GM21786 (cell line): ENCODE results near the gene ANKRD26.

Source experiments
- ATAC-seq: cut with Tn5 transposase; IDR thresholded peaks from one replicate; pipeline ENCODE4 v1.9.1; 2021; ENCODE audit not compliant: unreplicated experiment

The ANKRD26 gene

DNA sequence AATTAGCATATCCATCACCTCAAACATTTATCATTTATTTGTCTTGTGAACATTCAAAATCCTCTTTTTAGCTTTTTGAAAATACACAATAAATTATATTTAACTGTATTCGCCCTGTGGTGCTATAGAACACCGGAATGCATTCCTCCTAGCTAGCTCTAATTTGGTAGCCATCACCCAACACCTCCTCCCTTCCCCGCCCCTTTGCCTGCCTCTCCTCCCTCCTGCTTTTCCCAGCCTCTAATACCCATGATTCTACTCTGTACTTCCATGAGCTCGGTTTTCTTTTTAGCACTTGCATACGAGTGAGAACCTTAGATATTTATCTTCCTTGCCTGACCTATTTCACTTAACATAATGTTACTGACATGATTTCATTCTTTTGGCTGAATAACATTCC is 80.1 kb downstream of the ANKRD26 start:
- ATAC-seq: no peak

DNA sequence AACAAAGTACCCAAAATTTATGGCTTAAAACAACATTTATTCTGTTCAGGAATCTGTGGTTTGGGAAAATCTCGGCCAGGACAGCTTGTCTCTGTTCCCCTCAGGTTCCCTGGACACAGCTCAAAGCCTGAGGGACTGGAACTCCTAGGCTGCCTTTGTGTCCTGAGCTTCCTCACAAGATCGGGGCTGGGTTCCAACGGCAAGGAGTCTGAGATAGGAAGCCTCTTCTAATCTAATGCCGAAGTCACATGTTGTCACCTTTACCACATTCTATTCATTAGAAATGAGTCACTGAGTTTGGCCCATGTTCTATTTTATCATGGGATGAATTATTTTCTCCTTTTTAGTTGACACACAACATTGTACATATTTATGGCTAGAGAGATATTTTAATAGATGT is 80.5 kb downstream of the ANKRD26 start:
- ATAC-seq: no peak

DNA sequence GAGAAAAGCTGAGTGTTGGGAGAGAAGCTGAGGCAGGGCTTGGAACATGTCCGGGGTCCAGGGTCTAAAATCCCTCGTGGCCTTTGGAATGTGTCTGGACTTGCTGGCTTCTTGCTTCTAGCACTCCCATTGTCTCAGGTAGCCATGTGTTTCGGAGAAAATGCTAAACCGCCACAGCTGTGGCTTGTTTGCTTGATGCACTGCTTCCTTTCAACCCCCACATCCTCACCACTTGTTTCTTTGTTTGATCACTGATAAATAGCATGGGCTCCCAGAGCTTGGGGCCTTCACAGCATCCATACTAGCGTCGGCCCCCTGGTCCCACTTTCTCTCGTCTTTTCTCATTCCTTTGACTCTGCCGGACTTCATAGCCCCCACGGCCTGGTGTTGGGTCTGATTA is 102.7 kb downstream of the ANKRD26 start:
- no peak for ATAC-seq

DNA sequence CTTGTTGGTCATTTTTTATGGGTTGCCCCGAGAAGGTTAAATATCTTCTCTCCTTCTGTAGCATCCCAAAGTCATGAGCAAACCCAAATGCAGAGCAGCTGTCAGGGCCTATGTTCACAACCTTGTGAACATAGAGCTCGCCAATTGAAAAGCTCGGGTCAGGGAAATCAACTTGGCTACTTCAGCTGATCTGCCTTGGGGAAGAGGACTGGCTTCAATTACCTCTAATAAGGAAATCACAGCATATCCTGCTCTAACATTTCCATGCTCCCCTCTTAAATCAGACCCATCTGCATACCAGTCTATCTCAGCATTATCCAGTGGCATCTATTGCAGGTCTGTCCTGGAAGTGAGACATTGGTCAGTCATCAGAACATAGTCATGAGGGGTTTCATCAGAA is 105.6 kb downstream of the ANKRD26 start:
- ATAC-seq: no peak

DNA sequence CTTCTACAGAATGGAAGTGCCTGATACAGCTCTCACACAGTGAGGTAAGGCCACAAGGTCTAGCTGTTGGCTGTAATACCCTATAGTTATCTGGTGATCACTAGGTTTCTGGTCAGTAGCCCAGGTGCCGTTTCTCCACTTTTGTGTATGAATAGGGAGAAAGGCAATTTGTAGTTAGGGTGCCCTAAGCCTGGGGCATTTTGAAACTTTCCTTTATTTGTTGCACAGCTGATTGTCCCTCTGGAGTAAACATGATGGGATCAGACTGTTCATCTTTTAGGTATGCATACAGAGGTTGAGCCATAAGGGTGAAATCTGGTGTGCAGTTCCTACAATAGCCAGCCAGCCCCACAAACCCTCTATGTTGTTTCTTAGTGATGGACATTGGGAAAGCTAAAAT is 112.4 kb downstream of the ANKRD26 start:
- no peak for ATAC-seq

DNA sequence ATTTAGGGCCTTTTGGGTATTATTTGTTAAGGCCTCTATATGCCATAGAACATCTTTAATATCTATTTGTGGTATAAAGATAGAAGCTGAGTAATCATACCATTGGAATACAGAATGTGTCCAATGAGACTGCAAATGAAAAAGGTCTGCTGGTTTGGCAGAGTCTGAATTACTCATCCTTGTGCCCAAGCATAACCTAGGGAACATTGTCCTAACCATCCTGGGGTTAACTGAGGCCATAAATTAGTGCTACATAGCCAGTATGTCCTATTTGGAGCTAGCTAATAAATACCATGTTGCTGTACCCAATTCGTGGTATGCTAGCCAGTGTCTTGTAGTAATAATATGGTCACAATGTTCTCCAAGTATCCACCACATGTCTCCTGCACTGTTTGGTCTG is 117.1 kb downstream of the ANKRD26 start:
- no peak for ATAC-seq

DNA sequence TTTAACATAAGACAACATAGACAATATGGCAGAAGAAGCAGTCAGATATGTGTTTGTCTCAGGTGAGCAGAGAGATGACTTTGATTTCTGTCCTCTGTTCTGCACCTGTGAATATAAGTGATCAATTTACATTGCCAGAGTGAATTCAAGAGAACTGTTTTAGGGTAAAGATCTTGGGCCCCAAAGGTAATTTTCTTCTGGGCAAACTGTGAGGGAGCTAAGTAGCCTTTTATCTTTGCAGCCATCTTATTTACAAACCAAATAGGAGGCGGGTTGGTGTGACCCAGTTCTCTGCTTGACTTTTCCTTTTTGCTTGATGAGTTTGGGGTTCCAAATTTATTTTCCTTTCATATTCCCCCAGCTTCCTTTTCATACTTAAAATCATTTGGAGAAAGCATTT is 118.2 kb downstream of the ANKRD26 start:
- no peak for ATAC-seq

DNA sequence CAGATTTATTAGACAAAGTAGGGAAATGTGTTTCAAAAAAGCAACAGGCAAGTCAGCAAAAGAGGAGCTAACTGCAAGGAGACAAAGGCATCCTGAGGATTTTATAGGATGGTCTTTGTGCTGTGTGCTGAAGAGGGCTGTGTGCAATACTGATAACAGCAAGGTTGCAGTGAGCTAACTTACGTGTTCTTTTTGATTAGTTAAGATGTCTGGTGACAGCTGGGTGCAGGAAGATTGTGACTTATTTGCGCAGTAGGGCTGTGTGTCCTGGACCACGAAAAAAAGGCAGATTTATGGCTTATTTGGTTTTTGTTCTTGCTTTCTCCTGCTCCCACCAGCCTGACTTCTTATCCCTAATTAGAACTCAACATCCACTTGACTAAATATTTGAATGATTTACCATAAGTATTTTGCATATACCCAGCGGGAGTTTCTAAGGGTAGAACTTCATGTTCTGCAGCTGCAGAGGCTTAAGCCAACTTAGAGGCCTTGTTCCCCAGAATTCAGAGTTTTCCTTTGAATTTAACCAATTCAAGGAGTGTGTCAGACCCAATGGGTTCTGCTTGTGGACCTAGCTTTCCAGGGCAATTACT is 119.0 kb downstream of the ANKRD26 start:
- no peak for ATAC-seq

DNA sequence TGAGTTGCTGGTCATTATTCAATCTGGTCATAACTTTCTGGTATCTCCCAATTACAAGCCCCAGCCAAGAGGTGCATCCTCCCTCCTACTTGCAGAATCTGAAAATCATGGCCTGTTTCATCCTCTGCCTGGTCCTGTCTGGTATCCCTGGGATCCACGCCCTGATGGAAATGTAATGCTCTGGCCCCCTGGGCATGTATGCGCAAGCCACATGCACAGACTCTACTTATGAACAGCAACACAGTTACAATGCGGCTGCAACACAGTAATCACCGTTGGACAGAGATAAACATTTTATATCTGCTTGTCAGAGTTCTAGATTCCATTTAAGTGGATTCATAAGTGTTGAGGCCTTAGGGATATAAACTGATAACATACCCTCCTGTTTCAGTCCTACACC is 121.8 kb downstream of the ANKRD26 start:
- ATAC-seq: no peak

DNA sequence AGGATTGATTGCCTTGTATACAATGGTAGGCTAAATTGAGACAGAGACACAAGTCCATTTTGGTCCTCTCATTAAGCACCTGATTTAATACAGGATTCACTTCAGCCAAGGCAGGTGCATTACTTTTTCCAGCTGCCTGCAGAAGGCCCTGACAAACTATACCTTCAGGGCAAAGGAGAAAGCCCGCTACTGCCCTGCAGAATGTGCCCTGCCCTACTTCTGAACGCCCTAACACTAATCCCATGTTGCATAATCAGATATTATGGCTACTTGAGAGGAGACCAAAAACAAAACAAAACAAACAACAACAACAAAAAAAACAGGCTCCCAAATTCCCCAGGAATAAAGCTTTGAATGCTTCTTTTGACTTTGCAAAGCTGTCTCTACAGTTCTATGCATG is 122.7 kb downstream of the ANKRD26 start:
- ATAC-seq: no peak

DNA sequence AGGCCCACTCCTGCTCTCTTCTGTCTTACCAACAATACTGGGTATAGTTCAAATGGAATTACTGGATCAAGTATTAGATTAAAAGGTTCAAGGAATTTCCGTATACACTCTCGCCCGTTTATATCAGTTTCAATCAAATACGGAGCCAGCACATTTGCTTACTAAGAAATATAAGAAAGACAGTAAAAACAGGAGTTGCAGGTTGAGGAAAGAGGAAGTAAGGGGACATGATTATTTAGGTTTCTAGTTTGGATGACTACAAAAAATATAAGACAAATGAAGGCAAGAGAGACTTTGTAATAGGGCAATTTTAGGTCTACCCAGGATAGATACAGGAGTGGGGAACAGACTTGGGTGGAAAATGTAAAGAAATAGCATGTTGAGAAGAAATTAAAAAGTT is 129.6 kb downstream of the ANKRD26 start:
- ATAC-seq: no peak

DNA sequence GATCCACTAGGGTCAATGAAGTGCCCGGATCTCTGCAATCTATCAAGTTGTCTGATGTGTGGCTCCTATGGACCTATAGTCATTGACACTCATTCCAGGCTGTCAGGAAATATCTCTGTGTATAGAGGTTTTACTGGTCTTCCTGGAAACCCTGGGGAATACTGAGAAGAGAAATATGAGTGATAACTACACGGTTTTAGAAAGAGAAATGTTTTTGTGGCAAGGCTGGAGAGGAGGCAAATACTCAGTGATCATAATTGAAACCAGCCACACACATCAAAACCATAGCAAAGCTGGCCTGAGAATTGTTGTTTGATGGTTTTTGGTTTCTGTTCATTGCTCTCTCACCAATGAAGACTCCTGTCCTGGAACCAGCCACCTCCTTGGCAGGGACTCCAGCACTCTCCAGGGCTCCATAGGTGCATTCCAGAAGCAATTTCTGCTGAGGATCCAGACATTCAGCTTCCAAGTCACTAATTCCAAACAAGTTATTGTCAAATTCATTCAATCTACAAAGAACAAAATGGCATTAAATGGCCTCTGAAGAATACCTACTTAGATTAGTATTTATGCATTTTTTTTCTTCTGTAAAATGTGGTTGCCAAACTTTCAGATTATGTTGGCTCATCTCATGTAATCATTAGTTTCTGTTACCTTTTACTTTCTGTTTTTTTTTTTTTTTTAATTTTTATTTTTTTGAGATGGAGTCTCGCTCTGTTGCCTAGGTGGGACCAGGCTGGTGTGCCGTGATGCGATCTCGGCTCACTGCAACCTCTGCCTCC is 131.0 kb downstream of the ANKRD26 start:
- ATAC-seq: peak; percentile 86

DNA sequence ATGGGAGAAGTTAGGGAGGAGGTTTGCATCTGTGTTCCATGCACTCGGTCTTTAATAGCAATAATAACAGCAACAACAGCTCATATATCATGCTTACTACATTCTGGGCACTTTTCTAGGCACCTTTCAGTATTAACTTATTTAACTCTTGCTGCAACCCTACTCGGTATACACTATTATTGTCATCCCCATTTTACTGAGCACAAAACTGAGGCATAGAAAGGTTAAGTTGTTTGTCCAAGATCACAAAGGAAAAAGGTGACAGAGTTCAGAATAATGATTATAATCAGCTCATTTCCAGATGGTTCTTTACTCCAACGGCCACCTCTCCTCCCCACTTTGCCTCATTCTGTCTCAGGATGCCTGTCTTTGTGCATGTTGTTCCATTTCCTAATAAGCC is 137.5 kb downstream of the ANKRD26 start:
- ATAC-seq: no peak

DNA sequence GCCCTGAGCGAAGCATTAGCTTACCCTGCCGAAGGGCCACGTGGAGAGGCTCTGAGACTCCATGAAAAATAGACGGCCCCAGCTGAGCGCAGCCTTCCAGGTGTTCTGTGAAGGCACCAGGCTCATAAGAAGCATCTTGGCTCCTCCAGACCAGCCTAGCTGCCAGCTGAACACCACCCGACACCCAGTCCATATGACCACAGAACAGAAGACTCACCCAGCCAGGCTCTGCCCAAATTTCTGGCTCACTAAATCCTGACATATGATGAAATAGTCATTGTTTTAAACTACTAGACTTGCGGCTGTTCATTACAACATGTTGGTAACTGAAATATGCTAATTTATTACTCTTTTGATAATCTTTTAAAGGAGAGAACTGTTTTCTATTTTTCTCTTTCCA is 140.0 kb downstream of the ANKRD26 start:
- no peak for ATAC-seq

DNA sequence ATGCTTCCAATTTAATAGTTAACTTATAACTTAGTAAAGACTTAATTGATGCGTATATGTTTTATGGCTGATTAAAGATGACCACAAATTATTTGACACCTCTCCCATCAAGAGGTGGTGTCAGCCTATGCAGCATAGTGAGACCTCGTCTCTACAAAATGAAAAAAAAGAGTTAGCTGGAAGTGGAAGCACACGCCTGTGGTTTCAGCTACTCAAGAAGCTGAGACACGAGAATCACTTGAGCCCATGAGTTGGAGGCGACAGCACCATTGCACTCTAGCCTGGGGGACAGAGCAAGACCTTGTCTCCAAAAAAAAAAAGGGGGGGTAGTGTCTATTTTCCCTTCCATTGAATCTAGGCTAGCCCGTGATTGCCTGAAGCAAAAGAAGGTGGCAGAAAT is 140.5 kb downstream of the ANKRD26 start:
- no peak for ATAC-seq
